H9 (cell line): ENCODE measurements around the gene TMLHE. TPM values are rescaled to one million over a fixed set of nuclear protein-coding genes. Genes with fewer than 3 reads are reported as not detected.

Experiments
- DNase-seq: peaks from one replicate; pipeline ENCODE4 v3.0.0-alpha.2; 2017
- H2AFZ ChIP-seq: one replicate; pipeline ENCODE4 v1.6.1; 2013; ENCODE audit warnings: mild to moderate bottlenecking, low read length, control low read depth, moderate library complexity
- H2AK5ac ChIP-seq: 2 replicates; pipeline ENCODE4 v1.6.1; 2013; ENCODE audit warnings: low read length, control low read depth, mixed read lengths; ENCODE audit not compliant: insufficient read length
- H2BK120ac ChIP-seq: one replicate; pipeline ENCODE4 v1.6.1; 2013; ENCODE audit warnings: low read depth, mild to moderate bottlenecking, low read length, control low read depth, inconsistent platforms; ENCODE audit not compliant: poor library complexity, severe bottlenecking
- H2BK12ac ChIP-seq: 2 replicates; pipeline ENCODE4 v1.6.1; 2013; ENCODE audit warnings: low read length, control low read depth, mixed read lengths, low read depth; ENCODE audit not compliant: insufficient read length
- H2BK15ac ChIP-seq: 2 replicates; pipeline ENCODE4 v1.6.1; 2013; ENCODE audit warnings: low read depth, low read length, control low read depth
- H2BK20ac ChIP-seq: one replicate; pipeline ENCODE4 v1.6.1; 2013; ENCODE audit warnings: low read depth, mild to moderate bottlenecking, low read length, control low read depth, inconsistent platforms; ENCODE audit not compliant: poor library complexity, severe bottlenecking
- H2BK5ac ChIP-seq: 2 replicates; pipeline ENCODE4 v1.6.1; 2013; ENCODE audit warnings: low read length, control low read depth, mixed read lengths; ENCODE audit not compliant: insufficient read length
- H3K14ac ChIP-seq: 2 replicates; pipeline ENCODE4 v1.6.1; 2013; ENCODE audit warnings: low read length, control low read depth; ENCODE audit not compliant: insufficient read depth
- H3K18ac ChIP-seq: 2 replicates; pipeline ENCODE4 v1.6.1; 2013; ENCODE audit warnings: low read depth, mild to moderate bottlenecking, mixed read lengths, low read length, control low read depth; ENCODE audit not compliant: insufficient read length
- H3K23ac ChIP-seq: 2 replicates; pipeline ENCODE4 v1.6.1; 2013; ENCODE audit warnings: low read length, control low read depth, mixed read lengths, low read depth; ENCODE audit not compliant: insufficient read length
- H3K23me2 ChIP-seq: 2 replicates; pipeline ENCODE4 v1.6.1; 2013; ENCODE audit warnings: low read depth, mild to moderate bottlenecking, mixed read lengths, low read length, control low read depth; ENCODE audit not compliant: insufficient read length, poor library complexity, severe bottlenecking
- H3K27ac ChIP-seq: 2 replicates; pipeline ENCODE4 v1.5.1; 2013; ENCODE audit warnings: low read length, control low read depth, mixed read lengths, low read depth; ENCODE audit not compliant: insufficient read length
- H3K27me3 ChIP-seq: 2 replicates; pipeline ENCODE4 v1.6.1; 2013; ENCODE audit warnings: low read length, control low read depth, inconsistent platforms; ENCODE audit not compliant: insufficient read depth
- H3K4ac ChIP-seq: 2 replicates; pipeline ENCODE4 v1.6.1; 2013; ENCODE audit warnings: low read depth, mild to moderate bottlenecking, control low read depth, inconsistent platforms, low read length, moderate library complexity
- H3K4me1 ChIP-seq: 2 replicates; pipeline ENCODE4 v1.6.1; 2013; ENCODE audit warnings: low read length, control low read depth, inconsistent platforms; ENCODE audit not compliant: insufficient read depth
- H3K4me2 ChIP-seq: 2 replicates; pipeline ENCODE4 v1.6.1; 2013; ENCODE audit warnings: low read length, control low read depth, mixed read lengths; ENCODE audit not compliant: insufficient read length, insufficient read depth
- H3K56ac ChIP-seq: 2 replicates; pipeline ENCODE4 v1.6.1; 2013; ENCODE audit warnings: low read depth, mild to moderate bottlenecking, mixed read lengths, low read length, control low read depth; ENCODE audit not compliant: insufficient read length
- H3K79me1 ChIP-seq: 2 replicates; pipeline ENCODE4 v1.6.1; 2013; ENCODE audit warnings: low read depth, mild to moderate bottlenecking, moderate library complexity, low read length, control low read depth, inconsistent platforms; ENCODE audit not compliant: insufficient read depth, poor library complexity, severe bottlenecking
- H3K79me2 ChIP-seq: 2 replicates; pipeline ENCODE4 v1.6.1; 2013; ENCODE audit warnings: low read length, control low read depth, inconsistent platforms; ENCODE audit not compliant: insufficient read depth
- H3K9ac ChIP-seq: 2 replicates; pipeline ENCODE4 v1.6.1; 2013; ENCODE audit warnings: low read length, control low read depth, mixed read lengths; ENCODE audit not compliant: insufficient read length; ENCODE audit errors: extremely low read depth
- H3K9me3 ChIP-seq: one replicate; pipeline ENCODE4 v1.6.1; 2013; ENCODE audit warnings: low read depth, low read length, inconsistent platforms; ENCODE audit not compliant: control insufficient read depth
- H3T11ph ChIP-seq: one replicate; pipeline ENCODE4 v1.6.1; 2013; ENCODE audit warnings: mild to moderate bottlenecking, low read length, control low read depth, inconsistent platforms
- H4K20me1 ChIP-seq: one replicate; pipeline ENCODE4 v1.6.1; 2013; ENCODE audit not compliant: control insufficient read depth, insufficient read length, insufficient read depth
- H4K5ac ChIP-seq: 2 replicates; pipeline ENCODE4 v1.6.1; 2013; ENCODE audit warnings: low read depth, mild to moderate bottlenecking, mixed read lengths, low read length, control low read depth; ENCODE audit not compliant: insufficient read length
- H4K8ac ChIP-seq: replicated peaks from 2 replicates; pipeline ENCODE4 v1.6.1; 2013; ENCODE audit warnings: low read length, control low read depth, mixed read lengths, low read depth; ENCODE audit not compliant: insufficient read length
- H4K91ac ChIP-seq: 2 replicates; pipeline ENCODE4 v1.6.1; 2013; ENCODE audit warnings: low read depth, mild to moderate bottlenecking, moderate library complexity, mixed read lengths, low read length, control low read depth; ENCODE audit not compliant: insufficient read length
- H3K27ac Mint-ChIP-seq, 3 experiments: 2 replicates in 2 of 3; 3 replicates in 1 of 3; pipeline ENCODE4 v1.8.0; 2020 to 2021; ENCODE audit warnings: mixed read lengths in 3 of 3, mild to moderate bottlenecking in 1 of 3, moderate library complexity in 1 of 3
- H3K27me3 Mint-ChIP-seq: 2 replicates; pipeline ENCODE4 v1.8.0; 2021; ENCODE audit warnings: low read depth, mild to moderate bottlenecking, moderate library complexity, mixed read lengths
- H3K36me3 Mint-ChIP-seq, 3 experiments: 2 replicates in 2 of 3; 3 replicates in 1 of 3; pipeline ENCODE4 v1.8.0; 2020 to 2021; ENCODE audit warnings: low read depth in 3 of 3, mixed read lengths in 3 of 3; ENCODE audit not compliant: insufficient read depth in 1 of 3
- H3K4me1 Mint-ChIP-seq, 2 experiments: 2 replicates each; pipeline ENCODE4 v1.8.0; 2020; ENCODE audit warnings: mixed read lengths in 2 of 2
- H3K4me3 Mint-ChIP-seq, 2 experiments: 2 replicates in 1 of 2; 3 replicates in 1 of 2; pipeline ENCODE4 v1.8.0; 2020 to 2021; ENCODE audit warnings: mild to moderate bottlenecking in 2 of 2, mixed read lengths in 2 of 2, moderate library complexity in 1 of 2
- H3K9me3 Mint-ChIP-seq, 2 experiments: 2 replicates in 1 of 2; 3 replicates in 1 of 2; pipeline ENCODE4 v1.8.0; 2020; ENCODE audit warnings: mild to moderate bottlenecking in 2 of 2, mixed read lengths in 2 of 2, moderate library complexity in 1 of 2
- CTCF ChIP-seq: fragments of 200-600 bp; sonication (generic); conservative IDR thresholded peaks from 3 replicates; pipeline ENCODE4 v1.8.0; 2021; ENCODE audit warnings: antibody characterized with exemption, mild to moderate bottlenecking
- total RNA-seq: library from RNA; stranded (reverse); gene quantifications from 2 replicates; pipeline ENCODE4 v1.2.1, GENCODE V29; 2021

The TMLHE gene
- total RNA-seq, 1 experiment from 2014 or later, result 14.2 TPM

- Mint-ChIP-seq H3K9me3 (peaks cover 66 to 72% of the 10 kb centered on the region in 2 experiments), H3K4me1 (peaks cover 0 to 4% of the 10 kb centered on the region in 2 experiments; a peak in 2 of 4 replicates), H3K27me3 (no peaks in the 10 kb centered on the region), H3K4me3 (no peak overlapping the region), H3K36me3 (peaks cover 13 to 17% (median 15%) of the 10 kb centered on the region in 3 experiments), H3K27ac (no peak overlapping the region)
- no peaks in the 10 kb centered on the region for H3K79me2 ChIP-seq
- H3K18ac ChIP-seq, result no peak overlapping the region
- no peak overlapping the region for H2BK12ac ChIP-seq
- no peak overlapping the region for H2AFZ ChIP-seq
- no peak overlapping the region for H3K4ac ChIP-seq
- no peak overlapping the region for H3K14ac ChIP-seq
- H4K20me1 ChIP-seq, result no peaks in the 10 kb centered on the region
- no peak overlapping the region for H3T11ph ChIP-seq
- TF ChIP-seq CTCF, result no peak
- H2BK20ac ChIP-seq, result no peak overlapping the region
- H3K4me2 ChIP-seq, result no peak overlapping the region
- H2BK120ac ChIP-seq, result no peak overlapping the region
- no peak for DNase-seq
- no peak overlapping the region for H2AK5ac ChIP-seq
- H3K27me3 ChIP-seq, result no peaks in the 10 kb centered on the region
- H3K23ac ChIP-seq, result no peak overlapping the region
- H3K9me3 ChIP-seq, result peaks cover 30% of the 10 kb centered on the region
- H3K56ac ChIP-seq, result no peak overlapping the region
- H3K79me1 ChIP-seq, result no peaks in the 10 kb centered on the region
- no peak overlapping the region for H4K5ac ChIP-seq
- no peak overlapping the region for H2BK15ac ChIP-seq
- H3K23me2 ChIP-seq, result no peaks in the 10 kb centered on the region
- no peaks in the 10 kb centered on the region for H3K4me1 ChIP-seq
- no peak overlapping the region for H3K27ac ChIP-seq
- H4K91ac ChIP-seq, result no peak overlapping the region
- no peak overlapping the region for H2BK5ac ChIP-seq
- H4K8ac ChIP-seq, result no peak overlapping the region
- H3K9ac ChIP-seq, result no peak overlapping the region
Observed at GRCh38 chrX:155592331-155592730, 20.4 kb downstream of the TMLHE start.
